ENCODE data around the gene AWAT2. TPM values are rescaled to one million over a fixed set of nuclear protein-coding genes. Genes with fewer than 3 reads are reported as not detected.

The AWAT2 gene
- total RNA-seq, 2 donors from 2014 or later = not detected

GRCh38 chrX:70054391-70054790 is 4.7 kb upstream of the AWAT2 start:
- DNase-seq = no peak
- no peaks in the 10 kb centered on the region for H3K36me3 Mint-ChIP-seq (ENCODE audit: insufficient read depth in 2 of 2)
- ATAC-seq (replicated peaks in 1 of 2) = no peak
- H3K4me1 Mint-ChIP-seq (ENCODE audit: low read depth) = no peaks in the 10 kb centered on the region
- H3K9me3 Mint-ChIP-seq = no peaks in the 10 kb centered on the region
- H3K27me3 Mint-ChIP-seq (ENCODE audit: low read depth) = peaks cover 46% of the 10 kb centered on the region
- no peak overlapping the region for H3K27ac Mint-ChIP-seq
- H3K4me3 Mint-ChIP-seq = no peak overlapping the region

DNA sequence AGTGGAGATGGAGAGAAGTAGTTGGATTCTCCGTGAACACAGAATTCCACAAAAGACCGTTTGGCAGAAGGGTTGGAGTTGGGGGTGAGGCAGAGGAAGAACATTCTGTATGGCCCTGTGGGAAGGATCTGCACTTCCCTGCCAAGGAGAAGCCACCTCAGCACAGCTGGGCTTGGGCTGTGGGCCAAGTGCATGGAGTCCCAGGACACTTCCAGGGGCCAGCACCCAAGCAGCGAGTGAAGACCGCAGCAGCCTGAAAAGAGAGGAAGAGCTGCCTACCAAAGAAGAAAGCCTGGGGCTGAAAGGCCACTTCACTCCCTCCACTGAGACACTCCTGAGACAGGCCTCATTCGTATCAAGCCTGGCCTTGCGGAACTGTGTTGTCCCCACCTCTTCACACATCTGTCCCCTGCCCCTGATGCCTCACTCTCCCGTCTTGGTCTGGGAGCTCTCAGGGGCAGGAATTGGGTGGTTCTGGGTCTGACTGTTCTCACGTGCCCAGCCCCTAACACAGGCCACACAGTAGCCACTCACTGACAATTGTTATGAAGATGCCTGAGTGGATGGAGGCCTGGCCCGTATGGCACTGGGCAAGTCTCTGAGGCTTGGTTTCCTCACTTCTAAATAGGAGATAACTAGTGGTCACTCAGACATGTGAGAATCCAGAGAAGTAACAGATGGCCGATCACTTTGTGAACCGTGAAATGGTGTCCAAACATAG is 3.3 kb upstream of the AWAT2 start:
- DNase-seq (no peak), ATAC-seq (replicated peaks in 1 of 2) (no peak)
- no peak overlapping the region for H3K4me3 Mint-ChIP-seq
- no peak overlapping the region for H3K27ac Mint-ChIP-seq
- H3K27me3 Mint-ChIP-seq (ENCODE audit: low read depth) = peaks cover 46% of the 10 kb centered on the region
- H3K9me3 Mint-ChIP-seq = no peaks in the 10 kb centered on the region
- H3K36me3 Mint-ChIP-seq (ENCODE audit: insufficient read depth in 2 of 2) = no peaks in the 10 kb centered on the region
- H3K4me1 Mint-ChIP-seq (ENCODE audit: low read depth) = no peaks in the 10 kb centered on the region

DNA sequence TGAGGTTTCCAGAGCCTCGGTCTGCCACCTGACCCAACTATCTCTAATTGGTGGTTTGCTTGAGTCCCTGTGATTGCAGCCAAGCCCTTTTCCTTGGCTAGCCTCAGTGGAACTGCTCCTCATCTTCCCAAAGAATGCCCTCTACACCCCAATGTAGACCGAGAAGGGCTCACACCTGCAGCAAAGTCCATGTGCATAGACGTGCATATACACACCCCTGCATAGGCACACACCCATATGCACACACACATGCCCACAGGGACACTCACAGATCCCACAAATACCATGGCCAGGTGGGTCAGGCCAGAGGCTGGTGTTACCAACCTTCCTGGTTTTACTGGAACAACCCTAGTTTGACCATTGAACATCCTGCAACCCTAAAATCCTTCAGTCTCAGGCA is 332 bp downstream of the AWAT2 start:
- no peak overlapping the region for H3K27ac Mint-ChIP-seq
- no peaks in the 10 kb centered on the region for H3K4me1 Mint-ChIP-seq (ENCODE audit: low read depth)
- H3K4me3 Mint-ChIP-seq = no peak overlapping the region
- no peaks in the 10 kb centered on the region for H3K36me3 Mint-ChIP-seq (ENCODE audit: insufficient read depth in 2 of 2)
- ATAC-seq (replicated peaks in 1 of 2) (no peak), DNase-seq (no peak)
- no peaks in the 10 kb centered on the region for H3K9me3 Mint-ChIP-seq
- H3K27me3 Mint-ChIP-seq (ENCODE audit: low read depth) = peaks cover 37% of the 10 kb centered on the region

DNA sequence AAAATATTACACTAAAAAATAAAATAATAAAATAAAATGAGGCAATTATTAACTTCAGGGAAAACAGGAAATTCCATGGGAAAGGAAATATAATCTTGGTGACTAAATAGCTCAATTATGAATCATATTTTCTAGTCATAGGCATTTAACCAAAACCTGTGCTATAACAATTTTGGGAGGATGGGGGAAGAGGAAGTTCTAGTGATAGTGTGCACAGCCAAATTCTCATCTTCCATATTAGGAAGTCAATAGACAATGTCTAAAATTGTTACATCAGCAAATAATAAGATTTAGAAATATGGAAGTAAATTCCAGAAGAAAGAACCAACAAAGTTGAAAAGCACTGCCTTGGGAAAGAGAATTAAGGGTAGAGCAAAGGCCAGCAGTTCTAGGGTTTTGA is 2.8 kb downstream of the AWAT2 start:
- no peaks in the 10 kb centered on the region for H3K9me3 Mint-ChIP-seq
- ATAC-seq (replicated peaks in 1 of 2) = no peak

DNA sequence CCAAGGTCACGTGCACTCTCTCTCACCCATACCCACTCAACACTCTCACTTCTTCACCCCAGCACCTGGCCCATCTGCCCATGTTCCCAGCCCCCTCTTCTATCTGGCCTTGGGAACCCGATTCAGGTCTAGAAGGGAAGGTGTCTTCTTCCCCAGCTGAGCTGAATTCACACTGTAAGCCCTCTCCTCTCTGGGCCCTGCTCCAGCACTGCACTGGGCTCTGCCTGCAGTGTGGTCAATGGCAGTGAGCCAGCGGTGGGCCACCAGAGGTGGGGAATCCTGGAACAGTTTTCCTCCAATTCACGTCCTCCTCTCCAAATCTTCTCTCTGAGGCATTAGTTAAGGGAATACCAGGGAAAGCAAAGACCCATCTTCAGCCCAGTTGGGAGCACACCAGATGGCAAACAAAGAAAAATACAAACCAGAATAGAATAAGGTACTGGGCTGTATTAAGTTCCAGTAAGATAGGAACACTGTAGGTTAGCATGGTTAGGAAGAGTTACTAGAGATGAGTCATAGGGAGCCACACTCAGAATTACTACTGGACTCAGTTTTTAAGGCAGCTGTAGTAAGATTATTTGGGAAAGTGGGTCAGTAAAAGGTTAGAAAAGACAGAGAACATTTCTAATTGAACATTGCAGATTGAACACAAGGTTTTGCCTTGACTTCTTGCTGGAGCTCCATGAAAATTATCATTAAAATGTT is 5.0 kb downstream of the AWAT2 start:
- ATAC-seq (replicated peaks in 1 of 2) (no peak), DNase-seq (no peak)
- H3K4me1 Mint-ChIP-seq (ENCODE audit: low read depth) = no peaks in the 10 kb centered on the region
- H3K36me3 Mint-ChIP-seq (ENCODE audit: insufficient read depth in 2 of 2) = no peaks in the 10 kb centered on the region
- no peaks in the 10 kb centered on the region for H3K9me3 Mint-ChIP-seq
- no peak overlapping the region for H3K4me3 Mint-ChIP-seq
- H3K27ac Mint-ChIP-seq = no peak overlapping the region
- H3K27me3 Mint-ChIP-seq (ENCODE audit: low read depth) = peaks cover 32% of the 10 kb centered on the region

More for the DNA sequence above, 2.8 kb downstream of the AWAT2 start:
- no peaks in the 10 kb centered on the region for H3K4me1 Mint-ChIP-seq (ENCODE audit: low read depth)
- H3K27me3 Mint-ChIP-seq (ENCODE audit: low read depth) = peaks cover 35% of the 10 kb centered on the region
- no peak for DNase-seq
- no peak overlapping the region for H3K27ac Mint-ChIP-seq
- H3K4me3 Mint-ChIP-seq = no peak overlapping the region
- no peaks in the 10 kb centered on the region for H3K36me3 Mint-ChIP-seq (ENCODE audit: insufficient read depth in 2 of 2)

GRCh38 chrX:70043685-70044084 is 6.1 kb downstream of the AWAT2 start:
- Mint-ChIP-seq H3K4me1 (ENCODE audit: low read depth) (no peaks in the 10 kb centered on the region), H3K4me3 (no peak overlapping the region), H3K27me3 (ENCODE audit: low read depth) (peaks cover 31% of the 10 kb centered on the region), H3K27ac (no peak overlapping the region), H3K9me3 (no peaks in the 10 kb centered on the region), H3K36me3 (ENCODE audit: insufficient read depth in 2 of 2) (no peaks in the 10 kb centered on the region)
- no peak for DNase-seq
- ATAC-seq (replicated peaks in 1 of 2) = no peak

- DNase-seq = no peak
- Mint-ChIP-seq H3K9me3 (no peaks in the 10 kb centered on the region), H3K4me3 (no peak overlapping the region)
These were observed 7.1 kb downstream of the AWAT2 start for GRCh38 chrX:70042399-70043371.

GRCh38 chrX:70041993-70042392 is 7.7 kb downstream of the AWAT2 start:
- Mint-ChIP-seq H3K9me3 (no peaks in the 10 kb centered on the region), H3K27ac (no peak overlapping the region), H3K4me3 (no peak overlapping the region), H3K4me1 (ENCODE audit: low read depth) (no peaks in the 10 kb centered on the region), H3K27me3 (ENCODE audit: low read depth) (peaks cover 18% of the 10 kb centered on the region), H3K36me3 (ENCODE audit: insufficient read depth in 2 of 2) (no peaks in the 10 kb centered on the region)
- no peak for ATAC-seq (replicated peaks in 1 of 2)
- no peak for DNase-seq

More at GRCh38 chrX:70042399-70043371, 7.1 kb downstream of the AWAT2 start:
- Mint-ChIP-seq H3K36me3 (ENCODE audit: insufficient read depth in 2 of 2) (no peaks in the 10 kb centered on the region), H3K27ac (no peak overlapping the region), H3K27me3 (ENCODE audit: low read depth) (peaks cover 21% of the 10 kb centered on the region), H3K4me1 (ENCODE audit: low read depth) (no peaks in the 10 kb centered on the region)
- no peak for ATAC-seq (replicated peaks in 1 of 2)

- DNase-seq (no peak), ATAC-seq (replicated peaks in 1 of 2) (no peak)
- Mint-ChIP-seq H3K36me3 (ENCODE audit: insufficient read depth in 2 of 2) (no peaks in the 10 kb centered on the region), H3K9me3 (no peaks in the 10 kb centered on the region), H3K27me3 (ENCODE audit: low read depth) (peaks cover 13% of the 10 kb centered on the region), H3K4me1 (ENCODE audit: low read depth) (no peaks in the 10 kb centered on the region), H3K4me3 (no peak overlapping the region), H3K27ac (no peak overlapping the region)
These were observed 10.0 kb downstream of the AWAT2 start for GRCh38 chrX:70039758-70040157.

DNA sequence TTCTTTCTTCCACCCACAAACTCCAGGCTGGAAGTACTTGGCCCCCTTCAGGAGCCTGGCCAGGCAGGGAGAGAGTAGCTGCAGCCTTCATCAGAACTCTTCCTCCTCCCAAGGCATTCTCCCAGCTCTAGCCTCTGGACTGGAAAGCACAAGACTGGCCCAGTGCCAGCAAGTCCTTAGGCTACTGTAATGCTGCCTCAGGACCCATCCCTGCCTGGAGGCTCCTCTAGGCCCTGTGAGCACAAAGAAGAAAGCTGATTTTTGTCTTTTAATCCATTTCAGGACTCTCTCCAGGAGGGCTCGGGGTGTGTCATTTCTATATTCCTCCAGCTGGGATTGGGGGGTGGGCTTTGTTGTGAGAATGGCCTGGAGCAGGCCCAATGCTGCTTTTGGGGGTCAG is 10.8 kb downstream of the AWAT2 start:
- no peak overlapping the region for H3K4me3 Mint-ChIP-seq
- no peak for DNase-seq
- H3K27ac Mint-ChIP-seq = no peak overlapping the region
- no peaks in the 10 kb centered on the region for H3K36me3 Mint-ChIP-seq (ENCODE audit: insufficient read depth in 2 of 2)
- peaks cover 7% of the 10 kb centered on the region for H3K27me3 Mint-ChIP-seq (ENCODE audit: low read depth)
- no peaks in the 10 kb centered on the region for H3K4me1 Mint-ChIP-seq (ENCODE audit: low read depth)
- H3K9me3 Mint-ChIP-seq = no peaks in the 10 kb centered on the region
- no peak for ATAC-seq (replicated peaks in 1 of 2)

DNA sequence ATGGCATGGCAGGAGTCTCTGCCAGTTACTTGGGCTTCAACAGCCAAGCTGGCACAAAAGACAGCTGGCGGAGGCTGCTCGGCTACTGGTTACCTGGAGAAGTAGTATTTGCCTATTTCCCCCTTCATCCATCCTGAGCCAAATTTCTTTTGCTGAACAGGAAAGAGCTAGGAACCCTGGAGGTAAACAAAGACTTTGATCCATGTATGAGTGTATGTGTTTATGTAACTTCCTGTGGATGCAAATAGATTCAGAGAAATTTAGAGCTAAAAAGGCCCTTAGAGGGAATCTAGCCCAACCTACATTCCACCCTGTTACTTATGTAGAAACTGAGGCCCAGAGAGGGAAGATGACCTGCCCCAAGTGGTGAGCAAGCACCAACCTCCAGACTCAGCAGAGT is 11.2 kb downstream of the AWAT2 start:
- H3K27ac Mint-ChIP-seq = no peak overlapping the region
- ATAC-seq (replicated peaks in 1 of 2) (no peak), DNase-seq (no peak)
- H3K4me1 Mint-ChIP-seq (ENCODE audit: low read depth) = no peaks in the 10 kb centered on the region
- peaks cover 7% of the 10 kb centered on the region for H3K27me3 Mint-ChIP-seq (ENCODE audit: low read depth)
- H3K9me3 Mint-ChIP-seq = no peaks in the 10 kb centered on the region
- no peak overlapping the region for H3K4me3 Mint-ChIP-seq
- no peaks in the 10 kb centered on the region for H3K36me3 Mint-ChIP-seq (ENCODE audit: insufficient read depth in 2 of 2)

- no peak overlapping the region for H3K4me3 Mint-ChIP-seq
- H3K4me1 Mint-ChIP-seq (ENCODE audit: low read depth) = no peaks in the 10 kb centered on the region
- no peaks in the 10 kb centered on the region for H3K36me3 Mint-ChIP-seq (ENCODE audit: insufficient read depth in 2 of 2)
- H3K9me3 Mint-ChIP-seq = no peaks in the 10 kb centered on the region
- no peak overlapping the region for H3K27ac Mint-ChIP-seq
- ATAC-seq (replicated peaks in 1 of 2) (no peak), DNase-seq (no peak)
- H3K27me3 Mint-ChIP-seq (ENCODE audit: low read depth) = peaks cover 22% of the 10 kb centered on the region
These were observed 15.1 kb downstream of the AWAT2 start for GRCh38 chrX:70034646-70035045.
